NCI-H2227 (cell line): ENCODE measurements around the gene PNPT1.
A peak's percentile ranks its signal among the peaks of the same experiment; 100 is the strongest.
"Not testable (repeated sequence)": the region's sequence is repeated elsewhere in the genome, so short reads cannot be mapped to it uniquely, and the experiment has no call there.

Experiments
- DNase-seq: peaks from one replicate; lab custom pipeline; 2025; ENCODE audit not compliant: unreplicated experiment; lab: John Stamatoyannopoulos, UW

Gene PNPT1

GRCh38 chr2:55693181-55694125, at the start of gene PNPT1:
TSS of gene PNPT1 (minus strand) at chr2:55693844. CDS start at chr2:55693823, 21 bp downstream.
- DNase-seq, result peak; percentile 98

GRCh38 chr2:55742996-55743395, 49.4 kb upstream of the PNPT1 start:
- no peak for DNase-seq

GRCh38 chr2:55736019-55736536, 42.4 kb upstream of the PNPT1 start:
- not testable (repeated sequence) for DNase-seq

GRCh38 chr2:55734726-55735125, 41.1 kb upstream of the PNPT1 start:
- DNase-seq, result no peak

- DNase-seq, result no peak
Observed at GRCh38 chr2:55733335-55733734, 39.7 kb upstream of the PNPT1 start.

- no peak for DNase-seq
Observed at GRCh38 chr2:55732854-55733253, 39.2 kb upstream of the PNPT1 start.

- DNase-seq, result no peak
Observed at GRCh38 chr2:55729136-55729685, 35.6 kb upstream of the PNPT1 start.

- DNase-seq, result no peak
Observed at GRCh38 chr2:55721596-55722215, 28.1 kb upstream of the PNPT1 start.

GRCh38 chr2:55720417-55720816, 26.8 kb upstream of the PNPT1 start:
- peak; percentile 55 for DNase-seq

- DNase-seq, result no peak
Observed at GRCh38 chr2:55719852-55720251, 26.2 kb upstream of the PNPT1 start.

- DNase-seq, result peak; percentile 83
Observed at GRCh38 chr2:55718165-55719008, 24.7 kb upstream of the PNPT1 start.

- DNase-seq, result no peak
Observed at GRCh38 chr2:55715626-55716025, 22.0 kb upstream of the PNPT1 start.

- not testable (repeated sequence) for DNase-seq
Observed at GRCh38 chr2:55715178-55715577, 21.5 kb upstream of the PNPT1 start.

GRCh38 chr2:55712477-55713060, 18.9 kb upstream of the PNPT1 start:
- DNase-seq, result no peak

- no peak for DNase-seq
Observed at GRCh38 chr2:55710025-55710424, 16.4 kb upstream of the PNPT1 start.

- DNase-seq, result no peak
Observed at GRCh38 chr2:55707751-55708150, 14.1 kb upstream of the PNPT1 start.

- not testable (repeated sequence) for DNase-seq
Observed at GRCh38 chr2:55706258-55706657, 12.6 kb upstream of the PNPT1 start.

- no peak for DNase-seq
Observed at GRCh38 chr2:55705027-55705653, 11.5 kb upstream of the PNPT1 start.

GRCh38 chr2:55703350-55703749, 9.7 kb upstream of the PNPT1 start:
- DNase-seq, result no peak

- not testable (repeated sequence) for DNase-seq
Observed at GRCh38 chr2:55692740-55693139, 904 bp downstream of the PNPT1 start.
